Fibroblast of mammary gland (primary cell): ENCODE results near the gene LEPROT.

ENCODE experiments used
- DNase-seq: peaks from one replicate; pipeline ENCODE4 v3.0.0-alpha.2; 2010; ENCODE audit warnings: low read depth
- H3K4me3 ChIP-seq: 2 replicates; pipeline ENCODE4 v1.5.1; 2011; ENCODE audit warnings: low read depth, mild to moderate bottlenecking, low read length, moderate library complexity; ENCODE audit not compliant: control insufficient read depth
- TF ChIP-seq, protein P1 (sequence below): conservative IDR thresholded peaks from 2 replicates; pipeline ENCODE4 v1.5.1; 2011; ENCODE audit warnings: low read depth, low read length, inconsistent platforms; ENCODE audit not compliant: control insufficient read depth, insufficient read depth

The LEPROT gene

DNA sequence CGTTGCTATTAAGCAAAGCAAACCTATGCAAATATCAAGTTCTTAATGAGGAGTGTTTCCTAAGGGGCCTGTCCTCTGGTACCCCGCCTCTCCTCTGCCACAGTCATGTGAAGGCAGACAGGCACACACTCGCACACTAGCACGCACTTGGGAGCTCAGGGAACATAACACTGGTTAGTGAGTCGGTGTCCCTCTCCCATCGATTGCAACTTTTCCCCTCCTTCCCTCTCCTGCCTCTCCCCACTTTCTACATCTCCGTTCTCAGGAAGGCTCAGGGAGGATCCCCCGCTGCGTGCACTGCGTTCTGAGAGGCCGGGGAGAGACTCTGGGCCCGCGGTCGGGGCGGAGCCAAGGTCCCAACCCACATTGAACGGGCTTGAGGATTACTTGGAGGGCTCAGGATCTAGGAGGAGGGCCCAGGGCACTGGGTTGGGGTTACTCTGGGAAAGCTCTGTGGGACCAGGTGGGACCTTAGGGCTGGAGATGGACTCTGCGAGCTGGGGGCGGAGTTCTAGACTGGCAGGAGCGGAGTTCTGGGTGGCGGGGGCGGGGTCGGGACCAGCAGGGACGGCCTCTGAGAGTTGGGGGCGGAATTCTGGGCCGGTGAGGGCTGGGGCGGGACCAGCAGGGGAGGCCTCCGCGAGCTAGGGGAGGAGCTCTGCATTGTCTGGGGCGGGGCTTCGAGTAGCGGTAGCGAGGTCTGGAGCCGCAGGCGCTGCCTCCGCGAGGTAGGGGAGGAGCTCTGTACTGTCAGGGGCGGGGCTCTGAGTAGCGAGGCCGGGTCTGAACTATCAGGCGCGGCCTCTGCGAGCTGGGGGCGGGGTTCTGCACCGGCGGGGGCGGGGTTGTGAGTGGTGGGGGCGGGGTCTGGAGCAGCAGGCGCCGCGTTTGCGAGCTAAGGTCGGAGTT lies 533 bp upstream of the LEPROT start:
- peak overlapping the region; percentile 69 for H3K4me3 ChIP-seq
- peak; percentile 98 for DNase-seq
- TF ChIP-seq, protein P1, sequence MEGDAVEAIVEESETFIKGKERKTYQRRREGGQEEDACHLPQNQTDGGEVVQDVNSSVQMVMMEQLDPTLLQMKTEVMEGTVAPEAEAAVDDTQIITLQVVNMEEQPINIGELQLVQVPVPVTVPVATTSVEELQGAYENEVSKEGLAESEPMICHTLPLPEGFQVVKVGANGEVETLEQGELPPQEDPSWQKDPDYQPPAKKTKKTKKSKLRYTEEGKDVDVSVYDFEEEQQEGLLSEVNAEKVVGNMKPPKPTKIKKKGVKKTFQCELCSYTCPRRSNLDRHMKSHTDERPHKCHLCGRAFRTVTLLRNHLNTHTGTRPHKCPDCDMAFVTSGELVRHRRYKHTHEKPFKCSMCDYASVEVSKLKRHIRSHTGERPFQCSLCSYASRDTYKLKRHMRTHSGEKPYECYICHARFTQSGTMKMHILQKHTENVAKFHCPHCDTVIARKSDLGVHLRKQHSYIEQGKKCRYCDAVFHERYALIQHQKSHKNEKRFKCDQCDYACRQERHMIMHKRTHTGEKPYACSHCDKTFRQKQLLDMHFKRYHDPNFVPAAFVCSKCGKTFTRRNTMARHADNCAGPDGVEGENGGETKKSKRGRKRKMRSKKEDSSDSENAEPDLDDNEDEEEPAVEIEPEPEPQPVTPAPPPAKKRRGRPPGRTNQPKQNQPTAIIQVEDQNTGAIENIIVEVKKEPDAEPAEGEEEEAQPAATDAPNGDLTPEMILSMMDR, result no peak

- TF ChIP-seq, protein P1, result no peak
- DNase-seq, result peak; percentile 11
- H3K4me3 ChIP-seq, result peak overlapping the region; percentile 93
These were observed 1.0 kb downstream of the LEPROT start for GRCh38 chr1:65421351-65422025.

GRCh38 chr1:65422241-65423203 lies 2.1 kb downstream of the LEPROT start:
- peak overlapping the region; percentile 93 for H3K4me3 ChIP-seq
- peak; percentile 92 for DNase-seq
- TF ChIP-seq, protein P1, result no peak

DNA sequence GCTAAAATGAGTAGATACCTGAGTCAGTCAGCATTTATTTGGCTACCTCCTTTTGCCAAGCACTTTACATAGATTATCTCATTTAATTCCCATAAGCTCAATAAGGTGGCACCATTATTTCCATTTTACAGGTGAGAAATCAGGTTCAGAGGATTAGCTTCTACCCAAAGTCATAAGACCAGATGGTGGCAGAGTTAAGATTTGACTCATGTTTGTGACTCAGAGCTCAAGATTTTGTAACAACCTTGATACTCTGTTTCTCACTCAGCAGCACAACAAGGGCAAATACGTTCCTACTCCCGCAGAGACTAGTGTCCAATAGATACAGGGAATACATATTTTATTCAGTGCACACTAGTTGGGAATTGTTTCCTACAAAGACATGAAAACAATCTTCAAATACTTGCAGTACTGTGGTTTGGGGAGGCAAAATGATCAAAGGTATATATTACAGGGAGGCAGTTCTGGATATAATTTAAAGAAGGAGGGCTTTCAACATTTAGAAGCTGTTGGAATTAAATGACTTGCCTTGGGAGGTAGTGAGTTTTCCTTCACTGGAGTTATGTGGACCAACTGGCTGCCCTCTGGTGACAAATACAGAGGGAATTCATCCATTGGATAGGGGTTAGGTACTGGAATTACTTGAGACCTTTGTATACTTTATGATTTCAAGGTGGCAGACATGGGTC lies 3.6 kb downstream of the LEPROT start:
- no peak overlapping the region for H3K4me3 ChIP-seq
- peak; percentile 94 for DNase-seq
- TF ChIP-seq, protein P1, result no peak

- TF ChIP-seq, protein P1, result no peak
- no peak overlapping the region for H3K4me3 ChIP-seq
These were observed 4.1 kb downstream of the LEPROT start for GRCh38 chr1:65424573-65424889.

GRCh38 chr1:65425006-65425405 lies 4.5 kb downstream of the LEPROT start:
- H3K4me3 ChIP-seq, result no peak overlapping the region
- TF ChIP-seq, protein P1, result no peak
- no peak for DNase-seq

More at GRCh38 chr1:65424573-65424889, 4.1 kb downstream of the LEPROT start:
- no peak for DNase-seq
